ENCODE data around the gene PNMA1.

PNMA1 gene

GRCh38 chr14:73750531-73750901 lies 36.3 kb upstream of the PNMA1 start:
- no peak for DNase-seq

GRCh38 chr14:73749706-73750530 lies 35.7 kb upstream of the PNMA1 start:
- DNase-seq = no peak

- no peak for DNase-seq
Observed at GRCh38 chr14:73748858-73749357, 34.7 kb upstream of the PNMA1 start.

- DNase-seq = no peak
Observed at GRCh38 chr14:73747379-73748211, 33.4 kb upstream of the PNMA1 start.

GRCh38 chr14:73746520-73747378 lies 32.6 kb upstream of the PNMA1 start:
- no peak for DNase-seq

- no peak for DNase-seq
Observed at GRCh38 chr14:73745571-73746519, 31.7 kb upstream of the PNMA1 start.

GRCh38 chr14:73744874-73745529 lies 30.8 kb upstream of the PNMA1 start:
- no peak for DNase-seq

GRCh38 chr14:73744175-73744867 lies 30.1 kb upstream of the PNMA1 start:
- no peak for DNase-seq

GRCh38 chr14:73743431-73743931 lies 29.3 kb upstream of the PNMA1 start:
- peak; percentile 66 for DNase-seq

GRCh38 chr14:73742520-73743238 lies 28.5 kb upstream of the PNMA1 start:
- no peak for DNase-seq

- peak; percentile 24 for DNase-seq
Observed at GRCh38 chr14:73741876-73742519, 27.8 kb upstream of the PNMA1 start.

GRCh38 chr14:73741386-73741875 lies 27.2 kb upstream of the PNMA1 start:
- DNase-seq = peak; percentile 75

GRCh38 chr14:73740618-73741326 lies 26.6 kb upstream of the PNMA1 start:
- DNase-seq = no peak

- DNase-seq = no peak
Observed at GRCh38 chr14:73739899-73740617, 25.9 kb upstream of the PNMA1 start.

- DNase-seq = no peak
Observed at GRCh38 chr14:73739174-73739898, 25.2 kb upstream of the PNMA1 start.

- DNase-seq = no peak
Observed at GRCh38 chr14:73738518-73739173, 24.5 kb upstream of the PNMA1 start.

Measured in activated naive CD4-positive, alpha-beta T cell treated with Interleukin-2 at 50 U/mL for 16 hours (primary cell).